Measurements from ENCODE around the gene LAMA2.
A peak's percentile ranks its signal among the peaks of the same experiment; 100 is the strongest.

Gene LAMA2

DNA sequence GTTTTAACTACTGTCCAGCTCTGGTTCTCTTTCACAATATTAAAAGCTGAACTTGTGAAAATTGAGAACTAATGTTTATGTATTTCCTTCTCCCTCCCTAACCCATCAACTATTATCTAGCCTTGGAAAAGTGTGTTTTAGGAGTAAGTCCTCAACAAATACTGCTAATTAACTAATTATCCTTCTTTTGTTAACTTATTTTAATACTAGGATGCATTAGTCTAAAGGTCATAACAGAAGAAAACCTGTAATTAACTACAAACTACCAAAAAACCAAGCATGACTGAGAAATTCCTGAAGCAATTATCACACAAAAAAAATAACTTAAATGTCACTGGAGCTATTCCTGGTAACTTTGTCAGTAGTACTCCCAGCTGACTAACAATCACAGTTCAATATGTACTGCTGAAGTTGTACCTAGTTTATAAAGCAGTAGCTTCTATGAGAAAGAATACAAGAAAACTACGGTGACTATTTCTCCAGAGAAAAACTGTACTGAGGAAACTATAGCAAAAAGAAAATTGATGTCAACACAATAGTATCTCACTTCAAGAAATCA, 301.9 kb downstream of the LAMA2 start:
- DNase-seq: no peak

DNA sequence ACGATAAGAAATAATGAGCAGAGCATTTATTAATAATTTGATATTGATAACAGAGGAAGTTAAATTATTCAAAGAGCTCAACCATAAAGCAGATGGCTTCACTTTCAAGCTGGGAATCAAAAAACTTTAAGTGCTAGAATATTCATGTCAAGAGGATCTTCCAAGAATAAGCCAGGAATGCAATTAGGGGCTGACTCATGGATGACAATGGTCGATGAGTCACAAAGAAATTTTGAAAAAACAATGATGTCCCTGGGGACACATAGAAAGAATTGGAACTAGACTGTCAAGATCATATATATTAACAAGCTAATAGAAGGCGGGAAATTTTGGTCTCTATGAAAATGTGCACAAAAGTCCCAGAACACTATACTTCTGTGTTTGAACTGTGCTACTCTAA, 304.1 kb downstream of the LAMA2 start:
- no peak for DNase-seq

DNA sequence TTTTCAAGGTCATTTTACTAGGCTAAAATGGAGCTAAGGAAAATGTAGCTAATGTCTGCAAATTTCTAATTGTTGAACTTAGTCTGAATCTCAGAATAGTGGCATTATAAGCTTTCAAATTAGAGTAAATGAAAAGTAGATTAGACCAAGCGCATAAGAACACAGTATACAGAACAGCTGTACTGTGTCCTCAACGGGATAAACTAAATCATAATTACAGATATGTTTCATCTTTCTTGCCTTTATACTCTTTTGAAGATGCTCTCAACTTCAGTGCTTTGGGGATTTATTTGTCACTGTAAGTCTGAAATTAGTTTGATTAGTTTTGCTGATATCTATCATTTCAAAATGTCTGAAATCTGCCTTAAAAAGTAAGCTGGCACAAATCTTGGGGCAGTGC, 305.4 kb downstream of the LAMA2 start:
- DNase-seq: no peak

DNA sequence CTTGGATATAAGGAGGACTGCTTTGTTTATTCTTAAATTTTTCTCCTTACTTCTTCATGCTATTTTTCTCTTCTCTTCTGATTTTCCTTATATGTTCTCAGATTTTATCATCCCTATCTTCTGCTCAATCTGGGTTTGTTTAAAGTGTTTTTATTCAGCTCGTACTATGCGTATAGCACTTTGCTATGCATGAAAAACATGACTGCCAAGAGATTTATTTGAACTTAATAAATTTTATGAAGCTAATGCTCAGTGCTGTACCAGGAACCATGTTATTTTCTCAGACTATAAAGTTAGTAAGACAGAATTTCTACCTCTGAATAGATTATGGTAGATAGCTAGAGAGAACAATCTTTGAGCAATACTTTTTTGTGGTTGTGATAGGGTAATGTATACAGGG, 305.9 kb downstream of the LAMA2 start:
- no peak for DNase-seq

DNA sequence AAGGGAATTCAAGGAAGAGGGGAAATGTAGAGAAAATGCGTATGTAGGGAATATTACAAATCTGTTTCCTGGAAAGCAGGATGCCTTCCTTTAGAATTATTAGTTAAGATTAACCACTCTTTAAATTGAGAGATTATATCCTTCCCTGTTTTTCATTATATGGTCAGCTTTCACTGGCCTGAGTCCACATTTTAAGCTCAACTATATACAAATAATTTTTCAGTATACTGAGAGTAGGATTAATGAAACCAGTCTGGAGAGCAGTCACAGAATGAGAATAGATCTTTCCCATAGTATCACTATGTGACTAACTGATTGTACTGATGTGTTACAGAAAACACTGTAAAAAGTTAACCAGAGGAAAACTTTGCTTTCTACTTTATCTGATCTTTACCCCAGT, 306.3 kb downstream of the LAMA2 start:
- DNase-seq: no peak

DNA sequence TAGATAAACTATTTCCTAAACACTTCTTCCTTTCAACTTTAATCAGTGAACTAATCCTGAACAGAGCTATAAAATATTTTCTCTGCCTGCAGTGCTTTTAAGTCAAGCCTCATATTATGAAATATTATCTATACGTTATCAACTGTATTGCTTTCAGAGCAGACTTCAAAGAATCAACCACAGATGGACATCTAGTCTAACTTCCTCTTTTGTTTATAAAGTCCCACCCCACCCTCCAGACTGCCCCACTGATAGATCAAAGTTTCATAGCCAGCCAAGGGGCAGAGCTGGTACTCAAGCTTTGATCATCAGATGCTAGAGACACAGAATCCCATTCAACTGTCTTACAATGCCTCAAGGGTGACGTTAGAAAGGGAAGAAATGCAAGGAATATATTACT, 308.3 kb downstream of the LAMA2 start:
- no peak for DNase-seq

DNA sequence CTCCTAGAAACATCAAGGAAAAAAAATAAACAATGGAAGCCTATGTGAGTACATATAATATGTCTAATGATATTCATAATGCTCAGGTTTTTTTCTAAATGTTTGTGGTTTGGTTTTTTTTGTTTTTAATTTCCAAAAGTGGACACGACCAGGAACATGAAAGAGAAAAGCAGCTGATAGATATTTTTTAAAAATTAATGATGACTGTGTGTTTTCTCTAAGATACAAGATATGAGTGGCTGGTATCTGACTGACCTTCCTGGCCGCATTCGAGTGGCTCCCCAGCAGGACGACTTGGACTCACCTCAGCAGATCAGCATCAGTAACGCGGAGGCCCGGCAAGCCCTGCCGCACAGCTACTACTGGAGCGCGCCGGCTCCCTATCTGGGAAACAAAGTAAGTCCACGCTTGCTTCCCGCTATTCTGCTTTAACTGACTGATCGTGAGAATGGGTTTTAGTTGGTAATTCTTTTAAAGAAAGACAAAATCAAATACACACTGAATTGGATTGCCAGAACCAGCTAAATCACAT, 309.6 kb downstream of the LAMA2 start:
- no peak for DNase-seq

DNA sequence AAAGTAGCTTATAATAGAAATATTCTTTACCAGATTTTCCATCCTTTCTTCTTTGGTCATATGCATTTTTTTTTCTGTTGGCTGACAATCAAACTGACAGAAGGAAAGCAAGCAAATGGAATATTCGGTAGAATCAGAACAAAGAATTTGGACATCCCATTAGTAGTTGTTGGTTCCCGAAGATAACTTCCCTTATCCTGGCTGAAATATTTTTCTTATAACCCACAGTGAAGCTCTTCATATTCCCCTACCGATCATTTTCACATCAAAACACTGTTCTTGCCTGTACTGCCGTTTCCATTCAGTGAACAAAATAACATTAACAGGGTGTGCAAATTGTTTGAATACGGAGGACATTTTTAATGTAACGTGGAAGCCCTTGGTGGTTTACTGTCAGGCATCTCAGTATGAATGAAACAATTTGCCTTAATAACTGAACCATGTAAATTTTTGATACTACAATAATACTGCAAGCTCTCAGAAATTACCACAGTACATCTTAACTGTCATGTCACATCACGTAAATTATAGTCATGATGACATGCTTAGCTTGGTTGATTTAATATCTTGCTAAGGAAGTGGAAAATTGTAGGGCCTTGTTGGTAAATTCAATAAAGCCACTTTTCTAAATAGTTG, 311.5 kb downstream of the LAMA2 start:
- DNase-seq: no peak

DNA sequence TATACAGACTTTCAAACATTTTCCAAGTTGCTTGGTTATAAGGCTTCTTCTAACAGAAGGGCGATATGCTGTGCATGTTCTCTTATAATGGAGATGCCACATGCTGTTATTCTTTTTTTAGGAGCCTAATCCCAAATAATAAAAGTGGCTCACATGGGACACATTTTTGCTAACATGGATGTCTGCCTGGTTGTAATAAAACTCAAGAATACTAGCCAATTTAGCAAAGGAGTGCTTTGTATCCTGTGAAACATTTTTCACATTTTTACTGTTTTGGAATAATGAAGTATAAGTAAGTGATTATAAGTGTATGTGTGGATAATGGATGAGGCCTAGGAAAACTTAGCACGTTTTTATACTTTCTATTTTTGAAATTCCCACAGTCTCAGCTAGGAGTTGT, 312.2 kb downstream of the LAMA2 start:
- DNase-seq: no peak

DNA sequence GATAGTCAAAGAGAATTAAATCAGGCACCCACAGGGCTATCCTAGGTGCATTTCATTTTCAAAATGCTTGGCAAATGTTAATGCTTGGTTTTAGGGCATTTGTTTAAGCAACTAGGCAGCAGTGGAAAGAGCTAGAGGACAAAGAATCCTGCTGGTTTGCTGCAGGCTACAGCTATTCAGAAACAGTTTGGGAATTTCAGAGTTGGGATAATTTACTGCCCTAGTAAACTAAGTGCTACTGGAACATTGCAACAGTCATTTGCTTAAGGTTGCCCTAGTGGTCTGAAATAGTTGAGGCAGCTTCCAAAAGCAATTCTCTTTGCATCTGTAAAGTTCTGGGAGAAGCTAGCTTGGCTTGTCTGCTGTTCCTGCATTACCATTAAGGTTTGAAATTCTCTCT, 312.7 kb downstream of the LAMA2 start:
- no peak for DNase-seq

DNA sequence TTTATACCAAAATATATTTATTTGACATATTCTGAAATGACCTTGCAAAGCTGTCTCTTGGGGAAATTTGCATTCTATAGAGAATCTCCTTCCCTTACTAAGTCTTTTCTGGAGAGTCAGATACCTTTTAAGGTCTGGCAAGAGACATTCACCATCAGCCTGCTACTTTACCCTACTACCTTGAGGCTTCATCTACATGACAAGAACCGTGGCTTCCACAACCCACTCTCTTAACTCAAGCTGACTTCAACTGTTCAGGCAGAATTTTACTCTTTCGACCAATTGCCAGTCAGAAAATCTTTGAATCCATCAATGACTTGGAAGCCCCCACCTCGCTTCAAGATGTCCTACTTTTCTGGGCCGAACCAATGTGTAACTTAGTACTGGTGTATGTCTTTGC, 314.2 kb downstream of the LAMA2 start:
- DNase-seq: no peak

DNA sequence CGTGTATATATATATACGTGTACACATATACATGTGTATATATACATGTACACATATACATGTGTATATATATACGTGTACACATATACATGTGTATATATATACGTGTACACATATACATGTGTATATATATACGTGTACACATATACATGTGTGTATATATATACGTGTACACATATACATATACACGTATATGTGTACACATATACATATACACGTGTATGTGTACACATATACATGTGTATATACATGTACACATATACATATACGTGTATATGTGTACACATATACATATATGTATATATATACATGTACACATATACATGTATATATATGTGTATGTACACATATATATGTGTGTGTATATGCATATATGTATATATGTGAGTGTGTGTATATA, 317.2 kb downstream of the LAMA2 start:
- no peak for DNase-seq

DNA sequence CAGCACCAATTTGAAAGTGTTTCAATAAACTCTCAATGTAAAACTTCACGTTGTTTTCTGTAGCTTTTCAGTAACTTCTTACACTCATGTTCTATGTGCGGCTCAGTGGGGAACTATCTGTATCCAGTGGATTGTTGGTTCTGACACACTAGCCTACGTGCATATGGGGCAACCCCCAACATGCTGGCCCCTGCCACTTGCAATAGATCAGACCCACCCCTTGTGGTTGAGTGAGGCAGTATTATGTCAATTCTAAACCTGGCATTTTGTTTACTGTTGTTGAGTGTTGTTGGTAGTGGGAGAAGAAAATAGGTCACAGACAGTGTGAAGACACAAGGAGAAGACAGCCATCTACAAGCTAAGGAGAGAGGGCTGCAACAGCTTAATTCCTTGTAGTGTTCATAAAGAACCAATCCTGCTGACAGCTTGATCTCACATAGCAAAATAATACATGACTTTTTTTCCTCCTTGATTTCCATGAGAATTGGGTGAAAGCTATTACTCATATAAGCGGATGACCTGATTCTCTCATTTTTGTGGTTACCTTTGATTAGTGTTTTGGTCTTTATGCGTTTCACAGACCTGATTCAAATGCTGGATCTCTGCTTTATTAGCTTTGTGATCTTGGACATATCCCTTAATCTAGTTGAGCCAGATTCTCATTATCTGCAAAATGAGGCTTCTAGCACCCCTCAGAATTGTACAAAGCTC, 320.4 kb downstream of the LAMA2 start:
- no peak for DNase-seq

DNA sequence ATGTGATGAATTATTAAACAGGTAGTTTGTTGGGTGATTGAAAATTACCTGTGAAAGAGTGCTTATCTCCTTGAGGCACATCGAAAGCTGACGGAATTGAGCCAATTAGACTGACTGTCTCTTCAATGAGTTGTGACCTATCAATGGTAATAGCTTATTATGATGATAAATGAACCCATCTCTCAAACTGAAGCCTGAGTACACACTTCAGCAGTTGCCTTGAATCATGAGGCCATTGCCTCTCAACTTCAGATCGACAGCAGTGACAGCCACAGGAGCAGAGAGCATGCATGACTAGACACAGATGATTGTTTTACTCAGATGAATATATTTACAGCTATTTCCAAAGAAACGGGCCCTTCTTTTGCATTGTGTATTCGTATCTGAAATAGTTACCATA, 323.9 kb downstream of the LAMA2 start:
- peak; percentile 64 for DNase-seq

DNA sequence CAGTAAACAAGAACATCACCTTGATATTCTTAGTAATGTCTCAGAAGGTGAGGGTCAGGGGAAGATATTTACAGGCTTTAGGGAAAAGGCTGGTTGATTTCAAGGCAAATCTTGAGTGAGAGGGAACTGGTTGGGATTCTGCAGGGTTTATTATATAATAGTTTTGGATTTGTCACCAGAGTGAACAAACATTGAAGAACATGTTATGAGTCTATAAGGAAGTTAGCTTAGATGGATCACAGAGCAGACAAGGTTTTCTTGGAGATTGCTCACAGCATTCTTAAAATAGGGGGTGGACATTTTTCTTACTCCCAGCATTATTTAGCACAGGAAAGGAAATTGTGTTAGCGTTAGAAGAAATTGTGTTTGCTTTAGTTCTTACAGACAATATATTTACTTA, 324.9 kb downstream of the LAMA2 start:
- no peak for DNase-seq

DNA sequence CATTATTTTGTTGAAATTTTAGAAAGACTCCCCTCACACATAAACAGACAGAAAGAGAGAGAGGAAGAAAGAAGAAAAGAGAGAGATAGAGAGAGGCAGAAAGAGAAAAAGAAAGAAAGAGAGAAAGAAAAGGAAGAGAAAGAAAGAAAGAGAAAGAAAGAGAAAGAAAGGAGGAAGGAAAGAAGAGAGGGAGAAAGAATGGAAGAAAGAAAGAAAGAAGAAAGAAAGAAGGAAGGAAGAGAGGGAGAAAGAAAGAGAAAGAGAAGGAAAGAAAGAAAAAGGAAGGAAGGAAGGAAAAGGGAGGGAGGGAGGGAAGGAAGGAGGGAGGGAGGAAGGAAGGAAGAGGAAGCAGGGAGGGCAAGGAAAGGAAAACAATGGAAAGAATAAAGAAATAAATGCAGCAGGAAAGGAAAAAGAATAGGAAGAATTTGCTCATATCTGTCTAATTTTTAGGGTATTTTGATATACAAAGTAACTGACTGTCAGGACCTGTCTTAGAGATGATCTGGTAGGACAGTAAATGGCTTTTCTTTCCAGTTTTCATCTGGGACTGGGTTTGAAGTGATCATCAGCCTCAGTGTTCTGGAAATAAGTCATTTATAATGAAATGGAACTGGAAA, 325.6 kb downstream of the LAMA2 start:
- no peak for DNase-seq

DNA sequence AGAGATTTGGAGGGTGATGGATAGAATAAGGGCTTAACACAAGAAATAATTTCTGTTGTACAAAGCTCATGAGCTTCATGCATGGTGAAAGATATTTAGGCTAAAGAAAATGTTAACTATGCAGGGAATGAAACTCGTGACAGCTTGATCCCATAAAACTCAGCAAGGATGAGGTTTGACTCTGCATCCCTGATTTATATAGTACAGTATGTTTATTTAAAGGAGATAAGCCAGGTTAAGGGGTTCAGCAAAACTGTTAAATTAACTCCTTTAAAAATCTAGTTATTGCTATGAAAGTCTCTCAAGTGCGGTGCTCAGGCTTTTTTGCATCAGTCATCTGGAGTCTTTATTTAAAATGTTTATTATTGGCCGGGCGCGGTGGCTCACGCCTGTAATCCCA, 326.4 kb downstream of the LAMA2 start:
- DNase-seq: no peak

DNA sequence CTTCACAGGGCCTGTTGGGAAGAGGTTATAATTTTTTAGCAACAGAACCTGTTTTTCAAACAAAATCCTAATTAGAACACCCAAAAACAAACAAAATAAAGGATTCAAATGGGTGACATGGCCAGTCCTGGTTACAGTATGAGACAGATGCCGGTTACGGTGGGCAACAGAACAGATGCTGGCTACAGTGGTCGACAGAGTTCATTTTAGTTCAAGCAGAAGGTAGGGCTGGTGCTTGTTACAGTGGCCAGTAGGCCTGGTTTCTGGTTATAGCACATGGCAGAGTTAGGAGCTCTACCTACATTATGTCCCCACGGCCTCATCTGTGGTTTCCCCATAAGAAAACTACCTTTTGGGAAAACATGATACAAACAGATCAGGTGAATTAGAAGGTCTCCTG, 327.7 kb downstream of the LAMA2 start:
- no peak for DNase-seq

DNA sequence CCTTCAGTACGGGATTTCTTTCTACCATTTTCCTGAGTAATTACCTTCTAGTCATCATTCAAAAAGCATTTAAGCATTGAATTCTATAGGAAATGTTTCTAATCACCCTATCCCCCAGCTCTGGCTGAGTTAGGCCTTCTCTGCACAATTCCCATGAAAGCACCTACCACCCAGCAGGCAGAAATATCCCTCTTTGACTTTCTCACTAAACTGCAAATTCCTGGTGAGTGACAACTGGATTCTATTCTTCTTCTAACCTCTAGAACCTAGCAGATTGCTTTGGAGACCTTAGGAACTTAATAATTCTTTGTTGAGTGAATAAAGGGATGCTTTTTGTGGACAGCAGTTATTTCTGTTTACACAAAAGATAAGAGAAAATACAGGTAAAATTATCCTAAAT, 328.7 kb downstream of the LAMA2 start:
- no peak for DNase-seq

DNA sequence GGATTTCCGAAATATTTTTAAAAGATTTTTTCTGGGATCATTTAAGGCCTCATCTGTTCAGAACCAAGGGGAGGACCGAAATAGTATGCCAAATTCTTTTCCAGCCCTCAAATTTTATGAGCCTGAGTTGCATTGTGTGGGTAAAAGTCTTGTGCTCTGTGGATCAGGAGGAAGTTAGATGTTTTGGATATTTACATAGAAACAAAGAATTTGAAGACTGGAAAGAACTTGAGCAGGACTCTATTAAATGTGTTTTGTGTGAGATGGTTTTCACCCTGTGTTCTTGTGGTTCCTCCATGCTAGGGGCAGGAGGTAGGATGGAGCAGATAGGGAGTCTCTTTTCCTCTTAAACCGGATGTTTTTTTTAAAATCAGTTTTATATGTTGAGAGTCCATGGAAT, 329.1 kb downstream of the LAMA2 start:
- DNase-seq: no peak

DNA sequence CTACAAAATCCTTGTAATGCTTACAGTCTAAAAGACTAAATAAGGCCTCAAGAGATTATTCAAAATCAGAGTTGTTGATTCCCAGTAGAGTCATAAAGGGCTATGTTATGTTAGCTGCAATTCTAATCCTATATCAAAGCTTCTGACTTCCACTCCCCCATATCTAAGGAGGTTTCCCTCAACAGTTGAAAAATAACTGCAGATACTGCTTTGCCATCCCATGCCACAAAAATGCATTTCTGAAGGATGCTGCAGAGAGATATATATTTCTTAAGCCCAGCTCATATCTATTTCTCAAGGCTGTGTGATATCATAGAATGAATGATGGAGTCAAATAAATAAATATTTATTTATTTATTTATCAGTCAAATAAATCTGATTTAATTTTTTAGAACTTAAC, 332.3 kb downstream of the LAMA2 start:
- no peak for DNase-seq

DNA sequence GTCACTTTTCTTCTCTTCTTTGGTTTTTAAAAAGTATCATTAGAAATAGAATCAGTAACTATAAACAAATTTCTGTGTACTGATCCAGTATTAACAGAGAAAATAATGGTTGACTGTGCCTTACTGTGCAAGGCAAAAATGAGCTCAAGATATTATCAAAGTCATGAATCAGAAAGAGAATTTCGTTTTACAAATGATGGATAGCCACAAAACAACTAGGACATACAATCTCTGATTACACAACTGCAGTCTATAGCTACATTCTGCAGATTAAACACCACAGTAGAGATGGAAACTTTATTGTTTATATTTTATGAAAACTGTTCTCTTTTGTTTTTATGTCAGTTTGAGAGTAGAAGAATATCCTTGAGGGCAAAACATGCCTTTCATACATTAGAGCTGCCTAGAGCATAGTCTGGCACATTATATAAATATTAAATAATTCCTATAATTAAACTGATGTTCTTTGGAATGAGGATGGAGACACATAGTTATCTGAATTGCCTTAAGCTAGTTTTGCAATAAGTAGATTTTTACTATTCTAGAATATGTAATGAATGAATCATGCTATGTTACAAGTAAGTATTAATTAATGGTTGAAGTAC, 333.1 kb downstream of the LAMA2 start:
- DNase-seq: no peak

DNA sequence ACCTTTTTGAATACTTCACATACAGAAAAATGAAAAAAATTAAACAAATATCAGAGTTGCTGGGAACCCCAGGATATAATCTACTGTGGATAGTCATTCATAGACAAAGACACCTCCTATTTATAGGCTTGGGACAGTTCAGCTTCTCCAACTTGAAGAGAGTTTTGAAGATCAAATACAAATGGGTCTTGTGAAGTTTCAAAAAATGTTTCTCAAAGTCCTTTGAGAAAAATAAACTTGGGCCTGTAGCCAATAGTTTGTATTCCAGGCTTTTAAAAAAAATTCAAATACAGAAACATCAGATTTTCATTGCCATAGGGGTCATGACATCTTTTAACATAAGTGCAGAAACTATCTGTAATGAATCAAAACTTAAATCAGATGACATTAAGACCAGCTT, 334.8 kb downstream of the LAMA2 start:
- DNase-seq: no peak
